Smooth muscle cell (in vitro differentiated cells): Measurements from ENCODE around the gene SFXN1. TPM values are rescaled to one million over a fixed set of nuclear protein-coding genes. Genes with fewer than 3 reads are reported as not detected.

Experiments used
- DNase-seq: peaks from one replicate; lab custom pipeline; 2025; ENCODE audit not compliant: unreplicated experiment; lab: John Stamatoyannopoulos, UW
- H2AFZ ChIP-seq: fragments of 200-600 bp; sonication (generic); 2 replicates; pipeline ENCODE4 v1.6.0; 2016; ENCODE audit warnings: antibody characterized with exemption, low read depth, mild to moderate bottlenecking
- H3F3A ChIP-seq: fragments of 200-600 bp; sonication (generic); 2 replicates; pipeline ENCODE4 v1.6.0; 2017; ENCODE audit warnings: antibody characterized with exemption, low read depth
- H3K27ac ChIP-seq: fragments of 200-600 bp; sonication (generic); 2 replicates; pipeline ENCODE4 v1.5.1; 2016; ENCODE audit warnings: low read depth, mild to moderate bottlenecking
- H3K27me3 ChIP-seq: fragments of 200-600 bp; sonication (generic); 2 replicates; pipeline ENCODE4 v1.6.1; 2016; ENCODE audit warnings: low read depth, mild to moderate bottlenecking
- H3K36me3 ChIP-seq: fragments of 200-600 bp; sonication (generic); 2 replicates; pipeline ENCODE4 v1.5.1; 2016; ENCODE audit warnings: low read depth
- H3K4me1 ChIP-seq: fragments of 200-600 bp; sonication (generic); 2 replicates; pipeline ENCODE4 v1.5.1; 2016; ENCODE audit warnings: low read depth
- H3K4me2 ChIP-seq: fragments of 200-600 bp; sonication (generic); 2 replicates; pipeline ENCODE4 v1.6.0; 2016; ENCODE audit warnings: mild to moderate bottlenecking
- H3K4me3 ChIP-seq: fragments of 200-600 bp; sonication (generic); 2 replicates; pipeline ENCODE4 v1.5.1; 2016; ENCODE audit warnings: mild to moderate bottlenecking
- H3K79me2 ChIP-seq: fragments of 200-600 bp; sonication (generic); 2 replicates; pipeline ENCODE4 v1.6.0; 2016; ENCODE audit warnings: low read depth, mild to moderate bottlenecking
- H3K9ac ChIP-seq: fragments of 200-600 bp; sonication (generic); 2 replicates; pipeline ENCODE4 v1.6.0; 2016; ENCODE audit warnings: low read depth
- H3K9me3 ChIP-seq: fragments of 200-600 bp; sonication (generic); replicated peaks from 2 replicates; pipeline ENCODE4 v1.5.1; 2016; ENCODE audit warnings: low read depth
- H4K20me1 ChIP-seq: fragments of 200-600 bp; sonication (generic); 2 replicates; pipeline ENCODE4 v1.6.0; 2016; ENCODE audit warnings: low read depth
- WGBS: methylation state at CpG from one replicate; pipeline ENCODE4 v1.1.7; 2016; ENCODE audit warnings: low lambda C conversion rate; 5-methylcytosine and 5-hydroxymethylcytosine counted together
- polyA plus RNA-seq: library from polyadenylated mRNA; unstranded; fragments of >200 nt; fragmentation: Nextera tagmentation; extraction: Ambion mirVana; gene quantifications from 2 replicates; pipeline ENCODE4 v1.2.1, GENCODE V29; 2016
- total RNA-seq: library from RNA; depleted of rRNA; stranded (reverse); fragments of >200 nt; gene quantifications from 2 replicates; pipeline ENCODE4 v1.2.3, GENCODE V29; 2014
- TF ChIP-seq, protein P1 (sequence below): fragments of 200-600 bp; sonication (generic); IDR thresholded peaks from 2 replicates; pipeline ENCODE4 v1.5.1; 2017; ENCODE audit warnings: borderline replicate concordance, mild to moderate bottlenecking, antibody characterized with exemption; ENCODE audit not compliant: insufficient read depth, poor library complexity, severe bottlenecking

The SFXN1 gene
- total and polyA plus RNA-seq, 2 experiments from 2014 or later, result 63.9 to 136 TPM

DNA sequence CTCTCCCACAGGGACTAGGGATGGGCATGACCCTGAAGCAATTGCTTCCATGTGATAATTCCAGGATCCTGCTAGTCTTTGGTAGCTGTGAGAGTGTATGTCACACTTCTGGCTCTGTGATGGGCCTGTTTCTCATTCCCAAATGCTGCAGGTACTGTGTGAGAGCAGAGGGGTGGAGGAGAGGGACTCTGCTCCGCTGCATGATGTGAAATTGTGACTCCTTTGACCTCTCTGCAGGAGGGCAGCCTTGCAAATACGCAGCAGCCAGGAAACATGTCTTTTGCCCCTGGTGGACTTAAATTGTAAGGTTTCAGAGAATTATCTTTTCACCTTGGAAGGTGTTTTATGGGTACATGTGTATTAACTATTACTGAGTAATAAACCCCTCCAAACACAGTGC lies 61.6 kb downstream of the SFXN1 start:
- Histone ChIP-seq H3K9ac (no peak overlapping the region), H3K27me3 (no peaks in the 10 kb centered on the region), H2AFZ (no peak overlapping the region), H3K9me3 (no peaks in the 10 kb centered on the region), H3K4me3 (no peak overlapping the region), H3K79me2 (no peaks in the 10 kb centered on the region), H4K20me1 (no peaks in the 10 kb centered on the region), H3K27ac (no peak overlapping the region), H3K4me1 (no peaks in the 10 kb centered on the region), H3K36me3 (no peaks in the 10 kb centered on the region), H3F3A (no peaks in the 10 kb centered on the region), H3K4me2 (no peak overlapping the region)
- 88% methylated on average over 2 of the region's 2 CpGs for WGBS
- no peak for DNase-seq
- TF ChIP-seq, protein P1, sequence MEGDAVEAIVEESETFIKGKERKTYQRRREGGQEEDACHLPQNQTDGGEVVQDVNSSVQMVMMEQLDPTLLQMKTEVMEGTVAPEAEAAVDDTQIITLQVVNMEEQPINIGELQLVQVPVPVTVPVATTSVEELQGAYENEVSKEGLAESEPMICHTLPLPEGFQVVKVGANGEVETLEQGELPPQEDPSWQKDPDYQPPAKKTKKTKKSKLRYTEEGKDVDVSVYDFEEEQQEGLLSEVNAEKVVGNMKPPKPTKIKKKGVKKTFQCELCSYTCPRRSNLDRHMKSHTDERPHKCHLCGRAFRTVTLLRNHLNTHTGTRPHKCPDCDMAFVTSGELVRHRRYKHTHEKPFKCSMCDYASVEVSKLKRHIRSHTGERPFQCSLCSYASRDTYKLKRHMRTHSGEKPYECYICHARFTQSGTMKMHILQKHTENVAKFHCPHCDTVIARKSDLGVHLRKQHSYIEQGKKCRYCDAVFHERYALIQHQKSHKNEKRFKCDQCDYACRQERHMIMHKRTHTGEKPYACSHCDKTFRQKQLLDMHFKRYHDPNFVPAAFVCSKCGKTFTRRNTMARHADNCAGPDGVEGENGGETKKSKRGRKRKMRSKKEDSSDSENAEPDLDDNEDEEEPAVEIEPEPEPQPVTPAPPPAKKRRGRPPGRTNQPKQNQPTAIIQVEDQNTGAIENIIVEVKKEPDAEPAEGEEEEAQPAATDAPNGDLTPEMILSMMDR, result no peak

DNA sequence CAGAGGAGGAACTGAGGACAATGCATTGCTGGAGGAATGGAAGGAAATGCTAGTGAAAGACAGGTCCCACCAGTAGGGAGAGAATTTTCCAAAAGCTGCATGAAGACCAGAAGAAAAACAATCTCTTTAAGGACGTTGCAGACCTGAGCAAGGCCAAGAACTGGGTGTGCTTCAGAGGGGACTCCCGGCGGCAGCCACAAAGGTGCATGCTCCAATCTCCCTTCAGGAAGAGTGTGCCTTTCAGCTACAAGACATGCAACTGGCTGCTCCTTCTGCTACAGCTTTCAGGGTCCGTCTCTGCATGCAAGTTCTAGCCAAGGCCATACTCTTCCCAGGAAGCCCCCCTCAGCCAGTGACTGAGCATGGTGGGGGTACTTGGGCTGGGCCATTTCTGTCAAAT lies 62.9 kb downstream of the SFXN1 start:
- Histone ChIP-seq H2AFZ (no peak overlapping the region), H3K27me3 (no peaks in the 10 kb centered on the region), H3K79me2 (no peaks in the 10 kb centered on the region), H3K4me1 (no peaks in the 10 kb centered on the region), H4K20me1 (no peaks in the 10 kb centered on the region), H3K36me3 (no peaks in the 10 kb centered on the region), H3K4me2 (no peak overlapping the region), H3K9ac (no peak overlapping the region), H3K4me3 (no peak overlapping the region), H3K9me3 (no peaks in the 10 kb centered on the region), H3F3A (no peaks in the 10 kb centered on the region), H3K27ac (no peak overlapping the region)
- TF ChIP-seq, protein P1, result no peak
- 68% methylated on average over 4 of the region's 4 CpGs for WGBS
- DNase-seq, result no peak

DNA sequence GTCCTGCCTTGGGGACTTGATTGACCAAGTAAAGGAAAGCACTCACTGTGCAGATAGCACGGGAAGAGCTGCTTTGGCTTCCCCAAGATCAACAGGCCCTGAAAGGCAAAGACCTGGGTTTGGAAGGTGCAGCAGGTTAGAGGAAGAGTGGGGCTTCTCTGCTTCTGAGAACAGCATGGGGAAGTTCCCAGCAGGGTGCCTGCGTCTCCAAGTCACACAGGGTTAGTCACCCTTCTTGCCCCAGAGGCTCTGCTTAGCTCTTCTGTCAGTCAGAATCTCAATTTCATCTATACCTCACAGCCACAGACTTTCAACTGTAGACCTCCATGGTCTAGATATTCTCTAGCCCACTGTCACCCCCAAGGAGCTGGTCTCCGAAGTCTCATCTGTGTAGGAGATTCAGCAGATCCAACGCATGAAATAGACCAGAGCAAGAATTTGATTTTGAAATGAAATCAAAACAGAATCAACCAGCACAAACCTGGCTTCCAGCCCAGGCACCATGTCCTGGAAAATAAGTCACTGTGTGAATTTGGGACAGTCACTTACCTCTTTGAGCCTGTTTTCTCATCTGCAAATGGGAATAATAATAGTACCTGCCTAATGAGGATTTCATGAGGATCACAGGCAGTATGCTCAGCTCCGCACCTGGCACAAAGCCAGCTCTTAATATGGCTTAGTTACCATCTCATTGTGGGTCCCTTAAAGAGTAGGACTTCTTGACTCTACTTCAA lies 64.0 kb downstream of the SFXN1 start:
- H2AFZ ChIP-seq, result no peak overlapping the region
- H3K4me2 ChIP-seq, result no peak overlapping the region
- H3K27ac ChIP-seq, result no peak overlapping the region
- TF ChIP-seq, protein P1, result no peak
- no peak overlapping the region for H3K9ac ChIP-seq
- H4K20me1 ChIP-seq, result no peaks in the 10 kb centered on the region
- no peak overlapping the region for H3K4me3 ChIP-seq
- 83% methylated on average over 5 of the region's 5 CpGs for WGBS
- no peak for DNase-seq
- no peaks in the 10 kb centered on the region for H3F3A ChIP-seq
- no peaks in the 10 kb centered on the region for H3K36me3 ChIP-seq
- peaks cover 3% of the 10 kb centered on the region for H3K4me1 ChIP-seq
- no peaks in the 10 kb centered on the region for H3K9me3 ChIP-seq
- H3K79me2 ChIP-seq, result no peaks in the 10 kb centered on the region
- H3K27me3 ChIP-seq, result peaks cover under 1% of the 10 kb centered on the region

DNA sequence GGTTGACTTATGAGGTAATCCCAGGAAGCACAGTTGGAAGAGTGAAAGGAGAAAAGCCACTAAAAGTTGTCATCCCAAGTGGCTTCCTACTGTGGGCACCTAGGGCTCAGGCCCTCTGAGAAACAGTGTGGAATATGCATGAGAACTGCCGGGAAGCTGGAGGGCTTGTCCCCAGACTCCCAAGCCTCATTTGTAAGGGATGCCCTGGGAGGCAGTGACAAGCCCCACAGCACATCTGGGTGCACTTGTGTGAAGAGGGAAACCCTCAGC lies 64.5 kb downstream of the SFXN1 start:
- no peak for DNase-seq
- no peak overlapping the region for H3K4me3 ChIP-seq
- H2AFZ ChIP-seq, result no peak overlapping the region
- H3K4me2 ChIP-seq, result no peak overlapping the region
- H3K27ac ChIP-seq, result no peak overlapping the region
- no peak overlapping the region for H3K9ac ChIP-seq
- H4K20me1 ChIP-seq, result no peaks in the 10 kb centered on the region
- H3K79me2 ChIP-seq, result no peaks in the 10 kb centered on the region
- no peaks in the 10 kb centered on the region for H3K9me3 ChIP-seq
- no peaks in the 10 kb centered on the region for H3K36me3 ChIP-seq
- TF ChIP-seq, protein P1, result no peak
- H3F3A ChIP-seq, result no peaks in the 10 kb centered on the region
- H3K4me1 ChIP-seq, result peaks cover 8% of the 10 kb centered on the region
- WGBS, result 80% methylated on average over 1 of the region's 1 CpG
- peaks cover 6% of the 10 kb centered on the region for H3K27me3 ChIP-seq
